ENCODE data around the gene AK5.
A peak's percentile ranks its signal among the peaks of the same experiment; 100 is the strongest.
"Not testable (repeated sequence)": the region's sequence is repeated elsewhere in the genome, so short reads cannot be mapped to it uniquely, and the experiment has no call there.

The AK5 gene

DNA sequence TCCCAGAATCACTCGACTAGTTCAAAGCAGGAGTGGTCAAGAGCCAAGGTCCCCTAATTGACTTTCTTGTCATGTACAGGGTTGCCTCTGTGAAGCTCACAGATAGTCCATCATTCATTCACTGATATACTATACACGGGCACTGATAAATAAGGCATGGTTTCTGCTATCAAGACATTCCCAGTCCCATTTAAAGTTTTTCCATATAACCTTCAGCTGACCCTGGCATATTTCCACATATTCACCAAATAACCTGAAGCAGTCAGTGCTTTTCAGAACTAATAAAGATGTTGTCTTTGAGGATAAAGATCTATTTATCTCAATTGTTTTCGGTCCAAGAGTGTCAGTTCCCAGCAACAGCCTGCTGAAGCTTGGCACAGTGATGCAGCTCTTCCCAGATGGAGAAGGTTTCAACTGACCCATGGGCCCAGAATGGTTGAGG is 227.3 kb downstream of the AK5 start:
- no peak for DNase-seq (ENCODE audit: low spot score)
- Histone ChIP-seq H3K27ac (no peak overlapping the region), H3K4me3 (no peak overlapping the region)
- TF ChIP-seq, protein P1, sequence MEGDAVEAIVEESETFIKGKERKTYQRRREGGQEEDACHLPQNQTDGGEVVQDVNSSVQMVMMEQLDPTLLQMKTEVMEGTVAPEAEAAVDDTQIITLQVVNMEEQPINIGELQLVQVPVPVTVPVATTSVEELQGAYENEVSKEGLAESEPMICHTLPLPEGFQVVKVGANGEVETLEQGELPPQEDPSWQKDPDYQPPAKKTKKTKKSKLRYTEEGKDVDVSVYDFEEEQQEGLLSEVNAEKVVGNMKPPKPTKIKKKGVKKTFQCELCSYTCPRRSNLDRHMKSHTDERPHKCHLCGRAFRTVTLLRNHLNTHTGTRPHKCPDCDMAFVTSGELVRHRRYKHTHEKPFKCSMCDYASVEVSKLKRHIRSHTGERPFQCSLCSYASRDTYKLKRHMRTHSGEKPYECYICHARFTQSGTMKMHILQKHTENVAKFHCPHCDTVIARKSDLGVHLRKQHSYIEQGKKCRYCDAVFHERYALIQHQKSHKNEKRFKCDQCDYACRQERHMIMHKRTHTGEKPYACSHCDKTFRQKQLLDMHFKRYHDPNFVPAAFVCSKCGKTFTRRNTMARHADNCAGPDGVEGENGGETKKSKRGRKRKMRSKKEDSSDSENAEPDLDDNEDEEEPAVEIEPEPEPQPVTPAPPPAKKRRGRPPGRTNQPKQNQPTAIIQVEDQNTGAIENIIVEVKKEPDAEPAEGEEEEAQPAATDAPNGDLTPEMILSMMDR (IDR thresholded peaks at IDR 0.05) = no peak

DNA sequence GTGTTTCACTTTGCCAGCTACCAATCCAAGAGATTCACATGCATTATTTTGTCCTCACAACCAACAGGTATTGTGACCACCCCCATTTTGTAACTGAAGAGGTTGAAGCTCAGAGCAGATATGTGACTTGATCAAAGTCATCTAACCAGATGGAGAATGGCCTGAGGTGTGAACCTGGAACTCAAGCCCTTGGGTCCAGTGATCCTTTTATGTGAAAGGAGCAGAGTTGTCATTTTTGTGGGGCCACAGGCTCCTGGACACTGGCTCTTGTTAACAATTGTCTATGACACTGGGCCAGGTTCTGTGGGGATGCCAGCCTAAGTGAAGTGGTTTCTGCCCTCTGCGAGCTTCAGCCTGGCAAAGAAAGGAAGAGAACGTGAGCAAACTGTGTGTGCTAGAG is 228.1 kb downstream of the AK5 start:
- TF ChIP-seq, protein P1 (IDR thresholded peaks at IDR 0.05) = no peak
- DNase-seq (ENCODE audit: low spot score) = no peak
- no peak overlapping the region for H3K27ac ChIP-seq
- H3K4me3 ChIP-seq = no peak overlapping the region

DNA sequence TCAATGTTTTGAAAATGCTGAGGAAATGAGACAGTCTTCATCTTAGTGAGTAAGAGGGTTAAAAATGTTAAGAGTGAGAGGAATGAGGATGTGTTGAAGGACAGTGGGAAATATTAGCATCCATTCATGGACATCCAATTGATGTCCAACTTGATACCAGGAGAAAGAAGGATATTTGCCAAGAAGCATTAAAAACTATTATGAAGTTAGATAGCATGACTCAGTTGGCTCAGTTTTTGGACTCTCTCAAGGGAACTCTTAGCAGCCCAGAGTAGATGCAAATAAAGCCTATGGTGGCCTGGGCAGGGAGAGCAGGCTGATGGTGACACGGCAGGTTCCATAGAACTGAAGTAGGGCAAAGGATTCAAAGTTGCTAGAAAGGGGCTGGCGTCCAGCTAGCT is 229.6 kb downstream of the AK5 start:
- TF ChIP-seq, protein P1 (IDR thresholded peaks at IDR 0.05) = no peak
- no peak for DNase-seq (ENCODE audit: low spot score)
- H3K4me3 ChIP-seq = no peak overlapping the region
- peak overlapping the region in 1 of 2 donors; percentile 23 for H3K27ac ChIP-seq

DNA sequence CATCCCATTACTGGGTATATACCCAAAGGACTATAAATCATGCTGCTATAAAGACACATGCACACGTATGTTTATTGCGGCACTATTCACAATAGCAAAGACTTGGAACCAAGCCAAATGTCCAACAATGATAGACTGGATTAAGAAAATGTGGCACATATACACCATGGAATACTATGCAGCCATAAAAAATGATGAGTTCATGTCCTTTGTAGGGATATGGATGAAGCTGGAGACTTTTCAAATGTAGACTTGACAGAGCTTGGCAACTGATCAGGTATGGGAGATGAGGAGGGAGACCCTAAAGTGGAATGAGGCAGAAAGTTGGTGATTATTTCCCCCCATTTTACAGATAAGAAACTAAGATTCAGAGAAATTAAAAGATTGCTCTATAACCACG is 230.8 kb downstream of the AK5 start:
- not testable (repeated sequence) for H3K27ac ChIP-seq; DNase-seq (ENCODE audit: low spot score); H3K4me3 ChIP-seq

DNA sequence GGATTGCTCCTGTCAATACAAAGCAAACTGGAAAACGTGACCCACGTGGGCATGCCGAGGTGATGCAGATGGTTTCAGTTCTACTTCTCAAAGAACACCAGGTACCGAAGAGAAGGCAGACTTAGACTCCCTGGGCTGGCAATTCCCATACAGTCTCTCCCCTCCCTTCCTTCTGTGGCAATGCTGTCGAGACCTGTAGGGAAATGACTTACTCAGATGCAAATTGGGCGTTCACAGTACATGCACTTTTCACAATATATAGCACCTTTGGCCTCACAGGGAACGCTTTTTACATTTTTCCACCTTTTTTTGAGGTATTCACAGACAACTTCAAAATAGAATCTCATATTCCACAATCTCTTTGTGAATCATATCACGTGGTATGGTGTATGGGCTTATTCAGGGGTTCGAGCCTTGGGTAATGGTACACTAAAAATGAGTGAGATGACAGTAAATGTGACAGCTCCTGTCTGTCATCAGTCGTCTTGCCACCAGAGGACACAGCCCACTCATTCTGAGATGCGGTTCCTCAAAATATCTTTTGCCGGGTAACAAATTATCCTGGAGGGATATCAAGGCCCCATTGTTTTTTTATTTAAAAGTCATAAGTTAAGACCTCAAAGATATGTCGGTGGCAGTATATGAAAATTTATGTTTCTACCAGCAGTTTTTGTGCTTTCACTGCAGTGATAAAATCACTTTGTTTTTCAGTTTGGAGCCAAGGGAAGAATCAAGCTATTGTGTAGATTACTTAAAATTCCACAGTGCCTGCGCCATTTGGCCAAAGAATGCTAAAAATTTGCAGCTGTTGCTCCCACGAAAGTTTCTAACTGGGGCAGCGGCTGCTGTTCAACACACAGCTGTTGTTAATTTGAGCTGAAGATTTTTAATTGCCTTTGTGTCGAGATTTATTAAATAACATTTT is 232.3 kb downstream of the AK5 start:
- TF ChIP-seq, protein P1 (IDR thresholded peaks at IDR 0.05) = no peak
- no peak for DNase-seq (ENCODE audit: low spot score)
- Histone ChIP-seq H3K4me3 (no peak overlapping the region), H3K27ac (peak overlapping the region in 1 of 2 donors; percentile 46)

DNA sequence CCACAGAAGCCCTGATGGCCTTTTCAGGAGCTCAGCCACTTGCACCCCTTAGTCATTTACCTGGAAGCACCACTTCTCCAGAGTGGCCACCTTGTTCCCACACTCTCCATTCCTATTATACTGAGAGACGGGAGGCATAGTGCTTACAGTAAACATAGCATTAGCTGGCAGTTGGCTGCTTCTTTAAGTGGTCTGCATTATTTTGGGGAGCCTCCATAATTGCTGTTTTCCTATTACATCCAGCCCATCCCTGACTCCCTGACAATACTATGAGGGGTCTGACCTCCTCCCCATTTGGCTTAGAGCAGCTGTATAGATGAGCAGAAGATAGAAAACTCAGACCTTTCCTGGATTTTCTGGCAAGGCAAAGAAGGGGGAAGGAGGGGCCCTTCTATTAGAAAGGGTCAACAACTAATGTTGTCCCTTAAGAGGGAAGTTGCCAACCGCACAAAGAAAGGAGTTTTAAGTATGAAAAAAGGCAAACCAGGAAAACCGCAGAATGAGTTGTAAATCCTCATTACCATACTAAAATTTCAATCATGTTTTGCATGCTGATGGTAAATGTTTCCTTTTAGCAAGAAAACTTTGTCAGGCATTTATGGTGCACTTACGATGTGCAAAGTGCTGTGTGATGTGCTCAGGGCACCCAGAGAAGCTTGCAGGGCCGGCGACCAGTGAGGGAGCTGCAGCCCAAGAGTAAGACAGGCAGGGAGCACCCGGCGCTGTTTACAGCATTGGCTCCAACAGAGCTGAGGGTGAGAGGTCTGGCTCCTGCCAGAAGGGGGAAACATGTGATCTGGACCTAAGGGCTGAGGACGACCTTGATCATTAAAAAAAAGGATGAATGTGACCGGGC is 233.3 kb downstream of the AK5 start:
- no peak for DNase-seq (ENCODE audit: low spot score)
- Histone ChIP-seq H3K4me3 (no peak overlapping the region), H3K27ac (peak overlapping the region in 1 of 2 donors; percentile 46)
- TF ChIP-seq, protein P1 (IDR thresholded peaks at IDR 0.05) = no peak

DNA sequence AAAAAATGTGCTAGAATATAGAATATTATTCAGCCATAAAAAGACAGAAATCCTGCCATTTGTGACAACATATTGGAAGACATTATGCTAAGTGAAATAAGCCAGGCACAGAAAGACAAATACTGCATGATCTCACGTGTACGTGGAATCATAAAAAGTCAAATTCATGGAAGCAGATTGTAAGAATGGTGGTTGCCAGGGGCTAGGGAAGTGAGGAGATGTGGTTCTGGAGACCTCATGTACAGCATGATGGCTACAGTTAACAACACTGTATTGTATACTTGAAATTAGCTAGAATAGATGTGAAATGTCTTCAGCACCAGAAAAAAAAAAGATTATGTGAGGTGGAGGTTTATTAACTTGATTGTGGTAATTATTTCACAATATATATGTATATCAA is 234.3 kb downstream of the AK5 start:
- Histone ChIP-seq H3K27ac (no peak overlapping the region), H3K4me3 (no peak overlapping the region)
- TF ChIP-seq, protein P1 (IDR thresholded peaks at IDR 0.05) = no peak
- DNase-seq (ENCODE audit: low spot score) = no peak
